HG03025 (cell line): ENCODE measurements around the gene IRX3.
"Not testable (repeated sequence)": the region's sequence is repeated elsewhere in the genome, so short reads cannot be mapped to it uniquely, and the experiment has no call there.

ENCODE experiments used
- ATAC-seq: cut with Tn5 transposase; IDR thresholded peaks from one replicate; pipeline ENCODE4 v1.9.1; 2021; ENCODE audit warnings: mild to moderate bottlenecking, moderate library complexity; ENCODE audit not compliant: unreplicated experiment, low FRiP score

IRX3 gene

GRCh38 chr16:54280751-54281150 is 5.8 kb downstream of the IRX3 start:
- ATAC-seq: no peak

DNA sequence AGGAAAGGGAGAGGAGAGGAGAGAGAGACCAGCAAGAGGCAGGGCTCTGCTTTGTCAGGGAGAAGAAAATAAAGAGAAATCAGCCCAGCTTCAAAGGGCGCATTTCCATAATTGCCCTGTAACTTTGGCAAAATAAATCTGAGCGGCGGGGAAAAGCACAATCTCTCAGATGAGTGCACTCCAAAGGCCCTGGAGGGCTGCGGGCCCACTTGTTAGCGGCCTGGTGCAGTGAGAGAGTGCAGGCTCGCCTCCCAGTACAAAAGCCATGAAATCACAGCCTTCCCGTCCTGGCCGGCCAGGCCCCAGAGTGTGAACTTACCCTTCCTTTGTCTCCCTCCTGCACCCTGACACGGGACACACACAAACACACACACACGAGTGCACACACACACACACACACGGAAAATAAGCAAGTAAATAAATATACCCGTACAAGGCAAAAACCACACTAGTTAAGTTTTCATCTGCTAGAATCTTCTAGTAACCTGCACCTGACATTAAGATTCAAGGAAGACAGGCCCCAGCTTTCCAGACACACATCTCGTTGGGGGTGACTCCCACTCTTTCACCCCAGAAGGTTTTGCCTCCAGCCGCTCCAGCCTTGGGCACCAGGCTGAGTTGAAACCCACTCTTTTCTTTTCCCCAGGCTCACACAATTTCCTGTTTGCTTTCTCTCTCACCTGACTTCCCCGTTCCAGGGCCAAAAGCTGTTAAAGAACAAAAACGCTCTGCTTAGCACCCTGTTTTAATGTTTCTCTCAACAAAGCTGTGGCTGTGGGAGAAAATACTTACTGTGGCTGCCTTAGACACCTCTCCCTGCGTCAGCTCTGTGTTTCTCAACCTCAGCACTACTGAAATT is 8.5 kb downstream of the IRX3 start:
- ATAC-seq: no peak

- no peak for ATAC-seq
Observed at GRCh38 chr16:54275956-54276355, 10.6 kb downstream of the IRX3 start.

- ATAC-seq: no peak
Observed at GRCh38 chr16:54273566-54273965, 13.0 kb downstream of the IRX3 start.

- ATAC-seq: no peak
Observed at GRCh38 chr16:54270711-54271110, 15.9 kb downstream of the IRX3 start.

DNA sequence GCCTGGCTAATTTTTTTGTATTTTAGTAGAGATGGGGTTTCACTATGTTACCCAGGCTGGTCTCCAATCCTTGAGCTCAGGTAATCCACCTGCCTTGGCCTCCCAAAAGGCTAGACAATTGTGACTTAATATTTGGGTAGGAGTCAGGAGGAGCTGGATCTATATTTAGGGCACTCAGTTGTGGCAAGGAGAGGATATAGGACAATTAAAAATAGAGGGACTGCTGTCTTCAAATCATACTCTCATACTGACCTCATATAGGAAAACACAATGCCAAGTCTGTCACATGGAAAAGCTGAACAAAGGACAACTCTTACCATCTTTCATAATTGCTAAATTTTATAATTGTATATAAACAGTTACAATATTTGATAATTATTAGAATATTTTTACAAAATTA is 17.1 kb downstream of the IRX3 start:
- no peak for ATAC-seq

- ATAC-seq: no peak
Observed at GRCh38 chr16:54268766-54269165, 17.8 kb downstream of the IRX3 start.

GRCh38 chr16:54268340-54268739 is 18.2 kb downstream of the IRX3 start:
- ATAC-seq: no peak

DNA sequence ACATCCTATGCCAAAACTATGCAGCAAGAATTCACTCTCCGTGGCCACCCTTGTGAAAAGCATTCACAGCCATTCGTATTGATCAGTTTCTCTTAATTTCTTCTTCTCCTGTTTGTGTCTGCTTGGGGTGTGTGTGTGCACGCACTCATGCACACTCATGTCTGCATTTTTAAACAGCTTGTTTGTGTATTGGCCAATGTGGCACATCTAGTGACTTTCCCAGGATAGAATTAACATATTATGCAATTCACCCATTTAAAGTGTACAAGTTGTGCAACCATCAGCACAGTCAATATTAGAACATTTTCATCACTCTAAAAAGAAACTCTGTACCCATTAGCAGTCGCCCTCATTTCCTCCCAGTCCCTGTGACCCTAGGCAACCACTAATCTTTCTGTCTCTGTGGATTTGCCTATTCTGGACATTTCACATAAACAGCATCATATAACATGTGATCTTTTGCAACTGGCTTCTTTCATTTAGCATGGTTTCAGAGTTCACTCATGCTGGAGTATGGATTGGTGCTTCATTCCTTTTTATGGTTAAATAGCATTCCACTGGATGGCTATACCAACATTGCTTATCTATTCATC is 20.1 kb downstream of the IRX3 start:
- no peak for ATAC-seq

GRCh38 chr16:54265575-54266107 is 20.9 kb downstream of the IRX3 start:
- no peak for ATAC-seq

GRCh38 chr16:54253118-54253517 is 33.5 kb downstream of the IRX3 start:
- no peak for ATAC-seq

- ATAC-seq: no peak
Observed at GRCh38 chr16:54248863-54249710, 37.5 kb downstream of the IRX3 start.

GRCh38 chr16:54247705-54248104 is 38.9 kb downstream of the IRX3 start:
- not testable (repeated sequence) for ATAC-seq

GRCh38 chr16:54246454-54246821 is 40.1 kb downstream of the IRX3 start:
- ATAC-seq: no peak

DNA sequence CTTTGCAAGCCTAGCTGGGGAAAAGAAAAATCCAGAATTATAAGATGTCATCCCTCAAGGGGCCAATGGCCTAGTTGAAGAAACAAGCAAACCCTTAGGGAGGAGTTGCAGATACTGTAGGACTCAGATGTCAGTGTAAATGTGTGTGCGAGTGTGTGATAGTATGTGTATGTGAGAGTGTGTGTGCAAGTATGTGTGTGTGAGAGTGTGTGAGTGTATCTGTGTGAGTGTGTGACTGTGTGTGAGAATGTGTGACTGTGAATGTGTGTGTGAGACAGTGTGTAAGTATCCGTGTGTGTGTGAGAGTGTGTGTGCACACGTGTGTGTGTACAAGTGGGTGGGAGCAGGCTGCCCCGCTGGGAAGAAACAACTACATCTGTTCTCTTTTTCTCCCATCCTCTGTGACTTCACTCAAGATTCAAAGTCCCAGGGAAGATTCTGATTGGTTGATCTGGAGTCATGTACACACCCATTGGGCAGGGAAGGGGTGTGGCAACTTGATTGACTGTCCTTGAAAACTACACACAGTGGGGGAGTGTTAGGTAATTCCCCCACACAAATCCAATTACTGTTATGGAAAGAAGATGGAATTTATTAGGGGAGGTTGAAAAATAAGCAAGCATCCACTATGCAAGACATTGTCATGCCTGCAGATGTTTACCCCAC is 40.7 kb downstream of the IRX3 start:
- ATAC-seq: no peak

DNA sequence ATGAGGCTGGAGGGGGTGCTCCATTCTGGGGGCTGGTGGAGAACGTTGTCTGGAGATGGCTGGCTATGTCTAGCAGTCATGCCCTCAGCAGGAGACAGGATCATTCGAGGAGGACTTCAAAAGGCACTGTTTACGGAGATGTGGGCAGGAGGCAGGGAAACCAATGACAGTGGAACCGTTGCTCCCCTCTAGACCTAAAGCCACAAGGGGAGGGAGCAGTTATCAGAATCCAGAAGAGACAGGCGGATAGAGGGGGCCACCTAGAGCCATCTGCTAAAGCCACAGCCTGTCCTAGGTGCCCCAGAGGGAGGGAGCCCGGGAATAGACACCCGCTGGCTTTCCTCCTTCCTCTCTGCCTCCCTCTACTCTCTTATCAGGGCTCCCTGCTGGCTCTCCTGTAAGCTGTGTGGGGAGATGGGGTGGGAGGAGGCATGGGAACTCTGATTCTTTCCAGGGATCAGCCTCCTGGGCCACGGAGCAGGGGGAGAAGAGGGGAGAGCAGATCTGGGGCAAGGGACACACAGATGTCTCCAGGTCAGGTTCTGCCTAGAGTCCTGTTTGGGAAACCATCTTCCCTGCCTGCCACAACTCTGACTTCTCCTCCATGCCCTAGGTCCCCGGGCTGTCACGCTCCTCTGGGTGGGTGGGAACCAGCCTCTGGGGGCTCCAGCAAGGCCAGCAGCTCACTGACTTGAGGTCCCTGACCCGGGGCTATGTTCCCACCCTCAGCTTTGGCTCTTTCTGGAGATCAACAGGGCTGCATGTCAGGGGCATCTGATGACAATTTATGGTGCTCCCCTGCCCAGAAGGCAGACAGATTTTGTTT is 42.3 kb downstream of the IRX3 start:
- no peak for ATAC-seq

DNA sequence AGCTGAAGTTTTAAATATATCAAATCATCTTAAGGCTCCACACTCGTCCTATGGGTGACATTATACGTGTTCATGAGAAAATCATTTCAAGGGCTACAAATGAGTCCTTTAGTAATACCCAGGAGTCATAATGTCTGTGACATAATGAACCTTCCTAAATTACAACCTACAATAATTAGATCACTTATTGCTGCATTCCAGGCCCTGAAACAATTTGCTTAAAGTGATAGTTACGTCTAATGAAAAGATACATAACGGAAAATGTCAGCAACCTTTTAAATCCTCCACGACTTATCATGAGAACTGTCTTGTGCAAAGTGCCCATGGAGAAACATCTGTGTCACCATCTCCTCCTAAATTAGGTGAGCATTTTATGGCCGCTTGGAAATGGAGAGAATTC is 43.4 kb downstream of the IRX3 start:
- ATAC-seq: no peak

DNA sequence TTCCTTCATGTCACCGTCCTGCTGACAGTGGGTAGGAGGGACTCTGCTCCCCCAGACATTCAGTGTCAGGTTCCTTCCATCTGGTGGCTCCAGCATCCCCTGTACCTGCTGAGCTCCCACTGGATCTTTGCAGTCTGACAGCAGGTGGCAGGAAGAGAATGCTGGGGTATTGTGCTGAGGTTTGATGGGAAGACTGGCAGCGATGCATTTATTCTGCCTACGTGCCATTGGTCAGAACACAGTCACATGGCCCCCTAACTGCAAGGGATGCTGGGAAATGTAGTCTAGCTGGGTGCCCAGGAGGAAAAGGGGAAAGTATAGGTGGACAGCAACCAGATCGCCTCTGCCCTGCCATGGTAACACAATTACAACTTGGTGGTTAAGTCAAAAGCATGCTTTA is 44.4 kb downstream of the IRX3 start:
- ATAC-seq: no peak

DNA sequence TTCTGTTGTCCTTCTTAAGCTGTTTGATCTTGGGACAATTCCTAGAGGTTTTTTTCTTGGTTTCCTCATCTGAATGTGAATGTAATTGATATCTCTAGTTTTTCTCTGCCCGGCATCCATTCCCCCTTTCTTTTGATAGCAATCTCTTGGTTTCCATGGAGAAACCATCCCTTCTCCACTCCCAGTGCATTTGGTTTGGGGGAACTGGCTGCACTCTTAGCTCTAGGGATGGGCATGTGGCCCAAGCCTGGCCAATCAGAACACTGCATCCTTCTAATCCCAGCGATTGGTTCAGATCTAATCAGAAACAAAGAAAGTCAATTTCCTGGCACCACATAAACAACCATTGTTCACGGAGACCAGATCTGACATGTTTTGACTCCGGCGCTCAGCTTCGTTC is 45.1 kb downstream of the IRX3 start:
- no peak for ATAC-seq
